ENCODE measurements around the gene FRZB. TPM values are rescaled to one million over a fixed set of nuclear protein-coding genes. Genes with fewer than 3 reads are reported as not detected.
"Not testable (repeated sequence)": the region's sequence is repeated elsewhere in the genome, so short reads cannot be mapped to it uniquely, and the experiment has no call there.

The FRZB gene
- total RNA-seq, 2 donors from 2014 or later, result 0.66 to 2.9 TPM

DNA sequence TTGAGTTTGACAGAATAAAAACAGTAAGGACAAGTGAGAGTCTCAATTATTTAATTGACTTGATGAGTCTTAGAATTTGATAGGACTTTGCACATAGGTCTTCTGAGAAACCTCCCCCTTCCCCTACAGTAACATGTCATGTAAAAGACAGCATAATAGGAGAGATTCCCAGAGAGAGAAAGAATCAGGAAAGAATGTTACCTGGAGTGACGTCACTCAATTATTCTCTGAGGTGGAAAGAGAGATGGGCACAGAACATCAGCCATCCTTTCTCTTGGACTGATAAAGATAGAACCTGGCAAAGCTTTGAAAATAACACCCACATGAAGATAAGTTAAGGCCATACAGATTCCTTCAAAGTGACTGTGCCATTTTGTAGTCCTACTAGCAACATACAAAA is 19.3 kb upstream of the FRZB start:
- ATAC-seq (no peak), DNase-seq (no peak)
- H3K36me3 ChIP-seq (replicated peaks in 1 of 2; ENCODE audit: insufficient read depth in 1 of 2, low read depth in 2 of 2), result no peaks in the 10 kb centered on the region
- H3K27ac ChIP-seq, result no peak overlapping the region
- TF ChIP-seq, protein P1, sequence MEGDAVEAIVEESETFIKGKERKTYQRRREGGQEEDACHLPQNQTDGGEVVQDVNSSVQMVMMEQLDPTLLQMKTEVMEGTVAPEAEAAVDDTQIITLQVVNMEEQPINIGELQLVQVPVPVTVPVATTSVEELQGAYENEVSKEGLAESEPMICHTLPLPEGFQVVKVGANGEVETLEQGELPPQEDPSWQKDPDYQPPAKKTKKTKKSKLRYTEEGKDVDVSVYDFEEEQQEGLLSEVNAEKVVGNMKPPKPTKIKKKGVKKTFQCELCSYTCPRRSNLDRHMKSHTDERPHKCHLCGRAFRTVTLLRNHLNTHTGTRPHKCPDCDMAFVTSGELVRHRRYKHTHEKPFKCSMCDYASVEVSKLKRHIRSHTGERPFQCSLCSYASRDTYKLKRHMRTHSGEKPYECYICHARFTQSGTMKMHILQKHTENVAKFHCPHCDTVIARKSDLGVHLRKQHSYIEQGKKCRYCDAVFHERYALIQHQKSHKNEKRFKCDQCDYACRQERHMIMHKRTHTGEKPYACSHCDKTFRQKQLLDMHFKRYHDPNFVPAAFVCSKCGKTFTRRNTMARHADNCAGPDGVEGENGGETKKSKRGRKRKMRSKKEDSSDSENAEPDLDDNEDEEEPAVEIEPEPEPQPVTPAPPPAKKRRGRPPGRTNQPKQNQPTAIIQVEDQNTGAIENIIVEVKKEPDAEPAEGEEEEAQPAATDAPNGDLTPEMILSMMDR (IDR thresholded peaks at IDR 0.05), result no peak
- no peak for TF ChIP-seq POLR2A (IDR thresholded peaks at IDR 0.05)
- no peaks in the 10 kb centered on the region for H3K9me3 ChIP-seq
- no peaks in the 10 kb centered on the region for H3K4me1 ChIP-seq
- H3K4me3 ChIP-seq, result no peak overlapping the region
- intact Hi-C loops (cut with DNase I), result no loop called here
- WGBS, 2 donors, result 85 to 96% methylated on average over 1 of the region's 1 CpG
- H3K27me3 ChIP-seq, result no peaks in the 10 kb centered on the region

DNA sequence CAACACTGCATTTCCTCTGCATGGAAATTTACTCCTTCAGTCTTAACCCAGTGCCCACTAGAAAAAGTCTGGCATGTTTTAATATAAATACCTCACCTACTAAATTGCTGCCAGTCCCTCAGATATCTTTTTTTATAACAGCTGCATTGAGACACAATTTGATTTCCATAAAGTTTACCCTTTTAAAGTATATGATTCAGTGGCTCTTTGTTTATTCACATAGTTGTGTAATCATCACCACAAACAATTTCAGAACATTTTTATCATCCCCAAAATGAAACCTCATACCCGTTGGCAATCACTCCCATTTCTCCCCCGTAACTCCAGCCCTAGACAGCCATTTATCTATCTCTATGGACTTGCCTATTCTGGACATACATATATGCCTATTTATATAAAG is 17.0 kb upstream of the FRZB start:
- 68 to 77% methylated on average over 2 of the region's 2 CpGs for WGBS, 2 donors
- H3K27ac ChIP-seq, result no peak overlapping the region
- H3K4me1 ChIP-seq, result no peaks in the 10 kb centered on the region
- no peaks in the 10 kb centered on the region for H3K36me3 ChIP-seq (replicated peaks in 1 of 2; ENCODE audit: insufficient read depth in 1 of 2, low read depth in 2 of 2)
- no peak for TF ChIP-seq POLR2A (IDR thresholded peaks at IDR 0.05)
- TF ChIP-seq, protein P1 (IDR thresholded peaks at IDR 0.05), result no peak
- no peaks in the 10 kb centered on the region for H3K9me3 ChIP-seq
- H3K4me3 ChIP-seq, result no peak overlapping the region
- intact Hi-C loops (cut with DNase I), result no loop called here
- DNase-seq (no peak), ATAC-seq (no peak)
- H3K27me3 ChIP-seq, result no peaks in the 10 kb centered on the region

DNA sequence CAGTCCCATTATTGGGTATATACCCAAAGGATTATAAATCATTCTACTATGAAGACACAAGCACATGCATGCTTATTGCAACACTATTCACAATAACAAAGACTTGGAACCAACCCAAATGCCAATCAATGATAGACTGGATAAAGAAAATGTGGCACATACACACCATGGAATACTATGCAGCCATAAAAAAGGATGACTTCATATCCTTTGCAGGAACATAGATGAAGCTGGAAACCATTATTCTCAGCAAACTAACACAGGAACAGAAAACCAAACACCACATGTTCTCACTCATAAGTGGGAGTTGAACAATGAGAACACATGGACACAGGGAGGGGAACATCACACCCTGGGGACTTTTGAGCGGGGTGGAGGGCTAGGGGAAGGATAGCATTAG is 13.7 kb upstream of the FRZB start:
- H3K9me3 ChIP-seq; H3K27ac ChIP-seq; H3K36me3 ChIP-seq (replicated peaks in 1 of 2; ENCODE audit: insufficient read depth in 1 of 2, low read depth in 2 of 2); intact Hi-C loops (cut with DNase I); H3K4me1 ChIP-seq; DNase-seq; H3K4me3 ChIP-seq; H3K27me3 ChIP-seq; ATAC-seq: not testable (repeated sequence)
- WGBS, 2 donors, result 79 to 85% methylated on average over 1 of the region's 1 CpG

DNA sequence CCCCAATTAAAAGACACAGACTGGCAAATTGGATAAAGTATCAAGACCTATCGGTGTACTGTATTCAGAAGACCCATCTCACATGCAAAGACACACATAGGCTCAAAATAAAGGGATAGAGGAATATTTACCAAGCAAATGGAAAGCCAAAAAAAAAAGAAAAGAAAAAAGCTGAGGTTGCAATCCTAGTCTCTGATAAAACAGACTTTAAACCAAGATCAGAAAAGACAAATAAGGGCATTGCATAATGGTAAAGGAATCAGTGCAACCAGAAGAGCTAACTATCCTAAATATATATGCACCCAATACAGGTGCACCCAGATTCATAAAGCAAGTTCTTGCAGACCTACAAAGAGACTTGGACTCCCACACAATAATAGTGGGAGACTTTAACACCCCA is 10.2 kb upstream of the FRZB start:
- DNase-seq; H3K9me3 ChIP-seq; H3K36me3 ChIP-seq (replicated peaks in 1 of 2; ENCODE audit: insufficient read depth in 1 of 2, low read depth in 2 of 2); ATAC-seq; H3K4me1 ChIP-seq; H3K27me3 ChIP-seq; intact Hi-C loops (cut with DNase I); H3K4me3 ChIP-seq; H3K27ac ChIP-seq: not testable (repeated sequence)
- WGBS, 2 donors, result 87 to 97% methylated on average over 1 of the region's 1 CpG

DNA sequence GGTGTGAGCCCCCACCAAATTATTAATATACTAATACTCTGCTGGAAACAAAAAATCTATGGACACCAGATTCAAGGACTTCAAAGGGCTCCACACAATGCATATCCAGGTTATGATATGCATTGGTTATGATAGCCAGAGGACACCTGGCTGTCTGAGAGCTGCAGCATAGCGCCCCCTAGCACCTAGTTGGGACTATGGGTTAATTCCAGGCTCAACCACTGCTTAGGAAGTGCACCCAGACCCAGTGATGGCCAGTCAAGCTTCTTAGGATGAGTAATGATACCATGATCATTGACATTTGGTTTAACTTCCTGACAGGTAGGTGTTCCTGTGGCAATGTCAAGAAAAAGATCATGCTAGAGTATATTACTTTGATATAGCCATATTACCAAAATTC is 3.8 kb upstream of the FRZB start:
- H3K27ac ChIP-seq, result no peak overlapping the region
- no peak for ATAC-seq
- no peaks in the 10 kb centered on the region for H3K36me3 ChIP-seq (replicated peaks in 1 of 2; ENCODE audit: insufficient read depth in 1 of 2, low read depth in 2 of 2)
- DNase-seq, result peak in 1 of 4 donors; percentile 15
- H3K27me3 ChIP-seq, result no peaks in the 10 kb centered on the region
- H3K4me3 ChIP-seq, result no peak overlapping the region
- H3K4me1 ChIP-seq, result peaks cover 16% of the 10 kb centered on the region
- TF ChIP-seq POLR2A (IDR thresholded peaks at IDR 0.05), result no peak
- TF ChIP-seq, protein P1 (IDR thresholded peaks at IDR 0.05), result peak in 1 of 7 experiments; percentile 12
- no peaks in the 10 kb centered on the region for H3K9me3 ChIP-seq
- intact Hi-C loops (cut with DNase I), result no loop called here
- WGBS, 2 donors, result 8 to 15% methylated on average over 1 of the region's 1 CpG

DNA sequence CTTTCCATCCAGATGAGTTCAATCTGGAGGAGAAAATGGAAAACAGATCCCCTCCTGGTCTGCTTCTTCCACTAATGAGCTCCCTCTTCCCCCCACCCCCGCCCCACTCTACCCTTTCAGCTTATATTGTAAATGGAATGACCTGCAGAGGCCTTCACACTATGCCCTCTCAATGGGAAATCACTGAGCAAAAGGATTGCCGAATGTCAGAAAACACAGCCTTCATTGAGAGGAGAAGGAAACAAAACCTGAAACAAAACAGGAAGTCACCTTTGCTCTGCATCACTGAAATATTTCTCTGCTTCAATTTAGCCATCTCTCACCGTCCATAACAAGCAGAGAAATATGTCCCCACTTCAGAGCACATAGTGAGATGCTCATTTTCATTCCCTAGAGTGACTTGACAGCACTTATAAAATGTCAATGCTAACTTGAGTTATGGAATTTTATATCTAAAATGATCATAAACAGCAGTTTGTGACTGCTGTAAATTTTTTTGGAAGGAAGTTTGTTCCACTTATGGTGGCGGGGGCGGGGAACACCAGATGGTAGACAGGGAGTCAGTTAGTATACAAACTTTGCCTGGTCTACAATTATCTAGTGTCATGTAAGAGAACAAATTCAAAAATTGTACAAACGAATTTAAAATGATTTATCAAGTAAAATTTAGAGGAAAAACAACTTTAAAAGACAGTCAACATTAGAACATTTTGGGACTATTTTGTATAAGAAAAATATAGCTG is 1.8 kb upstream of the FRZB start:
- DNase-seq, result no peak
- TF ChIP-seq POLR2A (IDR thresholded peaks at IDR 0.05), result no peak
- TF ChIP-seq, protein P1 (IDR thresholded peaks at IDR 0.05), result no peak
- H3K36me3 ChIP-seq (replicated peaks in 1 of 2; ENCODE audit: insufficient read depth in 1 of 2, low read depth in 2 of 2), result no peaks in the 10 kb centered on the region
- intact Hi-C loops (cut with DNase I), result no loop called here
- 74 to 76% methylated on average over 6 of the region's 6 CpGs for WGBS, 2 donors
- no peaks in the 10 kb centered on the region for H3K9me3 ChIP-seq
- H3K4me1 ChIP-seq, result peaks cover 16% of the 10 kb centered on the region
- H3K27ac ChIP-seq, result no peak overlapping the region
- H3K27me3 ChIP-seq, result no peaks in the 10 kb centered on the region
- H3K4me3 ChIP-seq, result no peak overlapping the region
- ATAC-seq, result no peak
